ENCODE results near the gene CGB5. TPM values are rescaled to one million over a fixed set of nuclear protein-coding genes. Genes with fewer than 3 reads are reported as not detected.
A peak's percentile ranks its signal among the peaks of the same experiment; 100 is the strongest.

CGB5 gene
- total and polyA plus RNA-seq, 9 of the 15 experiments (the other 6 are each of a cell fraction or from before 2014, with no cell fraction given): not detected

- TF ChIP-seq E2F6 (IDR thresholded peaks at IDR 0.05; ENCODE audit: borderline replicate concordance in 1 of 2, extremely low read depth in 1 of 2, insufficient read depth in 1 of 2, insufficient read length in 1 of 2, low read depth in 1 of 2, low read length in 1 of 2, poor library complexity in 1 of 2, severe bottlenecking in 1 of 2): peak in 1 of 2 experiments; percentile 41
- TF ChIP-seq FIP1L1 (IDR thresholded peaks at IDR 0.05; ENCODE audit: low read depth, low read length, poor library complexity, severe bottlenecking): no peak
- no peak for TF ChIP-seq ZBTB17 (CRISPR knock-in tag; IDR thresholded peaks at IDR 0.05)
- TF ChIP-seq CAMTA2 (CRISPR knock-in tag; conservative IDR thresholded peaks at IDR 0.05): no peak
- no peak for TF ChIP-seq ZNF609 (CRISPR knock-in tag; IDR thresholded peaks at IDR 0.05; ENCODE audit: borderline replicate concordance)
- TF ChIP-seq CBX3 (IDR thresholded peaks at IDR 0.05; ENCODE audit: borderline replicate concordance in 1 of 2, low read length in 2 of 2): peak in 1 of 2 experiments; percentile 14; a peak in 1 of 3 replicates
- no peak for TF ChIP-seq PATZ1 (CRISPR knock-in tag; IDR thresholded peaks at IDR 0.05; ENCODE audit: borderline replicate concordance)
- TF ChIP-seq ZEB2 (IDR thresholded peaks at IDR 0.05): no peak
- no peak for TF ChIP-seq MECOM (CRISPR knock-in tag; IDR thresholded peaks at IDR 0.05)
- no peak for TF ChIP-seq BHLHE40 (IDR thresholded peaks at IDR 0.05; ENCODE audit: low read length)
- TF ChIP-seq ZC3H4 (CRISPR knock-in tag; IDR thresholded peaks at IDR 0.05; ENCODE audit: borderline replicate concordance): no peak
- TF ChIP-seq ELF2 (CRISPR knock-in tag; IDR thresholded peaks at IDR 0.05): no peak
- TF ChIP-seq SNRNP70 (optimal IDR thresholded peaks at IDR 0.05; ENCODE audit: low read depth, low read length): no peak
- TF ChIP-seq MTA1 (IDR thresholded peaks at IDR 0.05; ENCODE audit: borderline replicate concordance): peak; percentile 54; the same call in 1 of the 2 replicates
- no peak for TF ChIP-seq MITF (IDR thresholded peaks at IDR 0.05)
- TF ChIP-seq ZKSCAN1 (IDR thresholded peaks at IDR 0.05; ENCODE audit: low read depth, low read length): no peak
These were observed 30.1 kb downstream of the CGB5 start (continued) for GRCh38 chr19:49073514-49074378.

Measured in K562 (cell line).